Measurements from ENCODE around the gene RBM17.

The RBM17 gene

GRCh38 chr10:6108631-6109443 is 20.0 kb downstream of the RBM17 start:
- Histone ChIP-seq H3K27me3 (ENCODE audit: insufficient read depth, low read length, poor library complexity) (no peaks in the 10 kb centered on the region), H2AFZ (ENCODE audit: low read depth, low read length) (no peak overlapping the region), H3K4me2 (ENCODE audit: insufficient read depth, low read length) (no peak overlapping the region), H3K27ac (ENCODE audit: low read length) (peak overlapping the region; percentile 48; the same call in 1 of the 2 replicates), H3K4me1 (ENCODE audit: insufficient read depth, low read length) (peaks cover 2% of the 10 kb centered on the region; the same call in 1 of the 2 replicates), H3K79me2 (ENCODE audit: insufficient read depth, low read length) (peaks cover 27% of the 10 kb centered on the region), H4K20me1 (ENCODE audit: insufficient read depth, low read length) (peaks cover 22% of the 10 kb centered on the region), H3K9ac (ENCODE audit: low read depth, low read length) (no peak overlapping the region), H3K36me3 (ENCODE audit: insufficient read depth, low read length) (peaks cover 98% of the 10 kb centered on the region), H3K4me3 (ENCODE audit: low read depth in 1 of 2, low read length in 2 of 2) (no peak overlapping the region), H3K9me3 (ENCODE audit: insufficient read depth, low read length, severe bottlenecking) (no peaks in the 10 kb centered on the region)
- TF ChIP-seq EZH2 (IDR thresholded peaks at IDR 0.05; ENCODE audit: borderline replicate concordance, low read depth, low read length, severe bottlenecking): no peak
- TF ChIP-seq, protein P1, sequence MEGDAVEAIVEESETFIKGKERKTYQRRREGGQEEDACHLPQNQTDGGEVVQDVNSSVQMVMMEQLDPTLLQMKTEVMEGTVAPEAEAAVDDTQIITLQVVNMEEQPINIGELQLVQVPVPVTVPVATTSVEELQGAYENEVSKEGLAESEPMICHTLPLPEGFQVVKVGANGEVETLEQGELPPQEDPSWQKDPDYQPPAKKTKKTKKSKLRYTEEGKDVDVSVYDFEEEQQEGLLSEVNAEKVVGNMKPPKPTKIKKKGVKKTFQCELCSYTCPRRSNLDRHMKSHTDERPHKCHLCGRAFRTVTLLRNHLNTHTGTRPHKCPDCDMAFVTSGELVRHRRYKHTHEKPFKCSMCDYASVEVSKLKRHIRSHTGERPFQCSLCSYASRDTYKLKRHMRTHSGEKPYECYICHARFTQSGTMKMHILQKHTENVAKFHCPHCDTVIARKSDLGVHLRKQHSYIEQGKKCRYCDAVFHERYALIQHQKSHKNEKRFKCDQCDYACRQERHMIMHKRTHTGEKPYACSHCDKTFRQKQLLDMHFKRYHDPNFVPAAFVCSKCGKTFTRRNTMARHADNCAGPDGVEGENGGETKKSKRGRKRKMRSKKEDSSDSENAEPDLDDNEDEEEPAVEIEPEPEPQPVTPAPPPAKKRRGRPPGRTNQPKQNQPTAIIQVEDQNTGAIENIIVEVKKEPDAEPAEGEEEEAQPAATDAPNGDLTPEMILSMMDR (IDR thresholded peaks at IDR 0.05; ENCODE audit: borderline replicate concordance, extremely low read depth, low read length, poor library complexity, severe bottlenecking): peak; percentile 75
- DNase-seq: peak; percentile 38
- ATAC-seq (ENCODE audit: insufficient read depth, low read depth): peak; percentile 72; the same call in 2 of the 3 replicates

DNA sequence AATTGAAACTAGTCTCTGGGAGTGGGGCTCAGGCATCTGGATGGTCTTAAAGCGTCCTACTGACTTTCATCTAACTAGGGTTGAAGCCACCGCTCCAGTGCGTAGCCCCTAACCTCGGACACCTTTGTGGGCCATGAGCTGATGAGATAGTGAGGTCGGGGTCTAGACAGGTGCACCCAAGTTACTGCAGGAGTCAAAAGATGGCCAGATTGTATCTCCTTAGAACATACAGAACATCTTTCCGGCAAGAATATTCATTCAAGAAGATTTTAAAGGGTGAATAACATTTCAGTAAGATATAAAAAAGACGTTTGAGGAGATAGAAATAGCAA is 20.6 kb downstream of the RBM17 start:
- peaks cover 98% of the 10 kb centered on the region for H3K36me3 ChIP-seq (ENCODE audit: insufficient read depth, low read length)
- peaks cover 23% of the 10 kb centered on the region for H3K79me2 ChIP-seq (ENCODE audit: insufficient read depth, low read length)
- no peak for ATAC-seq (ENCODE audit: insufficient read depth, low read depth)
- DNase-seq: no peak
- no peak overlapping the region for H3K4me3 ChIP-seq (ENCODE audit: low read depth in 1 of 2, low read length in 2 of 2)
- peak overlapping the region; percentile 48; the same call in 1 of the 2 replicates for H3K27ac ChIP-seq (ENCODE audit: low read length)
- H4K20me1 ChIP-seq (ENCODE audit: insufficient read depth, low read length): peaks cover 16% of the 10 kb centered on the region
- no peak overlapping the region for H3K4me2 ChIP-seq (ENCODE audit: insufficient read depth, low read length)
- H3K27me3 ChIP-seq (ENCODE audit: insufficient read depth, low read length, poor library complexity): no peaks in the 10 kb centered on the region
- H3K9me3 ChIP-seq (ENCODE audit: insufficient read depth, low read length, severe bottlenecking): no peaks in the 10 kb centered on the region
- no peak for TF ChIP-seq EZH2 (IDR thresholded peaks at IDR 0.05; ENCODE audit: borderline replicate concordance, low read depth, low read length, severe bottlenecking)
- TF ChIP-seq, protein P1 (IDR thresholded peaks at IDR 0.05; ENCODE audit: borderline replicate concordance, extremely low read depth, low read length, poor library complexity, severe bottlenecking): no peak
- H2AFZ ChIP-seq (ENCODE audit: low read depth, low read length): no peak overlapping the region
- H3K9ac ChIP-seq (ENCODE audit: low read depth, low read length): no peak overlapping the region
- peaks cover 2% of the 10 kb centered on the region; the same call in 1 of the 2 replicates for H3K4me1 ChIP-seq (ENCODE audit: insufficient read depth, low read length)

DNA sequence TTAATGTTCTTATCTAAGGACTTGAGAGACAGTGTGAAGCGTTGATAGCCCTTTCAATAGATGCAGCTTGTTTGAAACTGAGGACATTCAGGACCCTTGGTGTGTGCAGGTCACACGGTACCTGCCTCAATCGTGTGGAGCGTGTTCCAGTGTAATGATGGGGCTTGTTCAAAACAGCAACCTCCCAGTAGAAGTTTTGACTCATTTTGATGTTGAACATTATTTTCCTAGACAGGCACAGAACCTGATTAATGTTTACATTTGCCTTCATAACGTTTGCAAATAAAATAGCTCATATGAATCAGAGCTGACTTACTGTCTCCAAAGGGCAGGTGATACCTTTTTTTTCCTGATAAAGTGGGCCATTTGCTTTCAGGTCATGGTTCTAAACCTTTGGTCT is 21.3 kb downstream of the RBM17 start:
- H3K4me2 ChIP-seq (ENCODE audit: insufficient read depth, low read length): no peak overlapping the region
- no peak overlapping the region for H3K4me3 ChIP-seq (ENCODE audit: low read depth in 1 of 2, low read length in 2 of 2)
- peaks cover 98% of the 10 kb centered on the region for H3K36me3 ChIP-seq (ENCODE audit: insufficient read depth, low read length)
- no peak for ATAC-seq (ENCODE audit: insufficient read depth, low read depth)
- peaks cover 9% of the 10 kb centered on the region for H4K20me1 ChIP-seq (ENCODE audit: insufficient read depth, low read length)
- H2AFZ ChIP-seq (ENCODE audit: low read depth, low read length): no peak overlapping the region
- no peak overlapping the region for H3K9ac ChIP-seq (ENCODE audit: low read depth, low read length)
- peaks cover 20% of the 10 kb centered on the region for H3K79me2 ChIP-seq (ENCODE audit: insufficient read depth, low read length)
- TF ChIP-seq, protein P1 (IDR thresholded peaks at IDR 0.05; ENCODE audit: borderline replicate concordance, extremely low read depth, low read length, poor library complexity, severe bottlenecking): no peak
- TF ChIP-seq EZH2 (IDR thresholded peaks at IDR 0.05; ENCODE audit: borderline replicate concordance, low read depth, low read length, severe bottlenecking): no peak
- peaks cover 2% of the 10 kb centered on the region; the same call in 1 of the 2 replicates for H3K4me1 ChIP-seq (ENCODE audit: insufficient read depth, low read length)
- H3K9me3 ChIP-seq (ENCODE audit: insufficient read depth, low read length, severe bottlenecking): no peaks in the 10 kb centered on the region
- no peak for DNase-seq
- H3K27ac ChIP-seq (ENCODE audit: low read length): no peak overlapping the region
- H3K27me3 ChIP-seq (ENCODE audit: insufficient read depth, low read length, poor library complexity): no peaks in the 10 kb centered on the region

Measured in DND-41 (cell line).